HepG2 (cell line): ENCODE results near the gene B3GALT6. TPM values are rescaled to one million over a fixed set of nuclear protein-coding genes. Genes with fewer than 3 reads are reported as not detected.

ENCODE experiments used
- ARHGAP35 ChIP-seq: sonication (generic); formaldehyde crosslinking; IDR thresholded peaks from 2 replicates; pipeline ENCODE4 v1.9.0; 2022; ENCODE audit warnings: mild to moderate bottlenecking, inconsistent platforms, moderate library complexity, missing genetic modification reagents, borderline replicate concordance
- CHD2 ChIP-seq: IDR thresholded peaks from 2 replicates; pipeline ENCODE4 v1.6.1; 2011; ENCODE audit warnings: low read depth, low read length, improper control_type of control experiment
- DPF2 ChIP-seq: sonication (generic); formaldehyde crosslinking; IDR thresholded peaks from 2 replicates; pipeline ENCODE4 v1.4.0; 2020; ENCODE audit warnings: mild to moderate bottlenecking, low read depth, missing genetic modification reagents, borderline replicate concordance
- HHEX ChIP-seq: IDR thresholded peaks from 2 replicates; pipeline ENCODE4 v1.6.1; 2016; ENCODE audit warnings: control low read depth
- KLF16 ChIP-seq, 2 experiments: sonication (generic) in 1 of 2; formaldehyde crosslinking in 1 of 2; IDR thresholded peaks; 2 replicates each; pipeline versions ENCODE4 v1.6.1 to v1.8.0; 2016 to 2023; ENCODE audit warnings: missing genetic modification reagents in 2 of 2, missing compliant biosample characterization in 1 of 2
- NBN ChIP-seq: fragments of 450-650 bp; conservative IDR thresholded peaks from 2 replicates; pipeline ENCODE4 v1.6.1; 2017
- PAXIP1 ChIP-seq: sonication (generic); formaldehyde crosslinking; conservative IDR thresholded peaks from 2 replicates; pipeline ENCODE4 v1.4.0; 2020; ENCODE audit warnings: mild to moderate bottlenecking, missing genetic modification reagents, moderate library complexity
- ZBTB44 ChIP-seq: sonication (generic); formaldehyde crosslinking; IDR thresholded peaks from 2 replicates; pipeline ENCODE4 v1.4.0; 2020; ENCODE audit warnings: missing genetic modification reagents
- ZNF101 ChIP-seq: sonication (generic); formaldehyde crosslinking; IDR thresholded peaks from 2 replicates; pipeline ENCODE4 v1.4.0; 2020; ENCODE audit warnings: mild to moderate bottlenecking, low read depth, missing genetic modification reagents, borderline replicate concordance
- ZNF138 ChIP-seq: sonication (generic); formaldehyde crosslinking; IDR thresholded peaks from 2 replicates; pipeline ENCODE4 v1.5.0; 2020; ENCODE audit warnings: mild to moderate bottlenecking, low read depth, missing genetic modification reagents
- ZNF281 ChIP-seq: sonication (generic); formaldehyde crosslinking; IDR thresholded peaks from 2 replicates; pipeline ENCODE4 v1.4.0; 2020; ENCODE audit warnings: missing genetic modification reagents, borderline replicate concordance
- ZNF44 ChIP-seq: sonication (generic); formaldehyde crosslinking; IDR thresholded peaks from 2 replicates; pipeline ENCODE4 v1.5.1; 2020; ENCODE audit warnings: mild to moderate bottlenecking, missing genetic modification reagents
- ZNF567 ChIP-seq: sonication (generic); formaldehyde crosslinking; IDR thresholded peaks from 2 replicates; pipeline ENCODE4 v1.8.1; 2023; ENCODE audit warnings: mild to moderate bottlenecking, missing genetic modification reagents, borderline replicate concordance
- ZSCAN31 ChIP-seq: sonication (generic); formaldehyde crosslinking; IDR thresholded peaks from 2 replicates; pipeline ENCODE4 v1.5.0; 2020; ENCODE audit warnings: low read depth, mild to moderate bottlenecking, missing genetic modification reagents
- polyA plus RNA-seq, 8 experiments: library from polyadenylated mRNA; depleted of rRNA in 3 of 8; stranded (reverse) in 7 of 8; unstranded in 1 of 8; fragments of >200 nt; fragmentation: Illumina TruSeq in 4 of 8; extraction: Trizol in 4 of 8; gene quantifications; 2 replicates each; pipeline versions ENCODE4 v1.2.1 to v1.2.3, GENCODE V29; 2011 to 2016; ENCODE audit warnings: low read depth in 4 of 8, missing spikeins in 1 of 8, mixed read lengths in 1 of 8; ENCODE audit not compliant: insufficient read depth in 1 of 8
- total RNA-seq, 5 experiments: library from RNA; depleted of rRNA; stranded (reverse); fragments of >200 nt; fragmentation: Illumina TruSeq; extraction: Trizol; gene quantifications; 2 replicates each; pipeline ENCODE4 v1.2.3, GENCODE V29; 2016; ENCODE audit warnings: low read depth in 1 of 5
- TF ChIP-seq, protein P1 (sequence below): sonication (generic); formaldehyde crosslinking; IDR thresholded peaks from 2 replicates; pipeline ENCODE4 v1.5.0; 2020; ENCODE audit warnings: mild to moderate bottlenecking, low read depth, missing genetic modification reagents, borderline replicate concordance
- TF ChIP-seq, protein P2 (sequence below): sonication (generic); formaldehyde crosslinking; IDR thresholded peaks from 2 replicates; pipeline ENCODE4 v1.8.0; 2022; ENCODE audit warnings: mild to moderate bottlenecking, missing genetic modification reagents, borderline replicate concordance

The B3GALT6 gene
- total and polyA plus RNA-seq, 2 of the 13 experiments (the other 11 are each of a cell fraction or from before 2014, with no cell fraction given) = 3.9 to 14.2 TPM

- no peak for TF ChIP-seq ZBTB44
- TF ChIP-seq CHD2 = no peak
- TF ChIP-seq ZNF281 (CRISPR knock-in tag) = 0 out of 2 replicates have a peak, but pooled peaks have one; percentile 4
- TF ChIP-seq NBN = no peak
- peak; percentile 82; the same call in 1 of the 2 replicates for TF ChIP-seq ARHGAP35 (CRISPR knock-in tag)
- peak; percentile 38 for TF ChIP-seq PAXIP1
- TF ChIP-seq, protein P1, sequence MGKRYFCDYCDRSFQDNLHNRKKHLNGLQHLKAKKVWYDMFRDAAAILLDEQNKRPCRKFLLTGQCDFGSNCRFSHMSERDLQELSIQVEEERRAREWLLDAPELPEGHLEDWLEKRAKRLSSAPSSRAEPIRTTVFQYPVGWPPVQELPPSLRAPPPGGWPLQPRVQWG (CRISPR knock-in tag) = no peak
- TF ChIP-seq KLF16 (CRISPR knock-in tag; IDR thresholded peaks at IDR 0.05) = peak in 1 of 2 experiments; percentile 47; a peak in 1 of 4 replicates
- TF ChIP-seq ZNF44 (CRISPR knock-in tag) = no peak; the same call in 1 of the 2 replicates
- TF ChIP-seq ZNF101 = no peak
- TF ChIP-seq, protein P2, sequence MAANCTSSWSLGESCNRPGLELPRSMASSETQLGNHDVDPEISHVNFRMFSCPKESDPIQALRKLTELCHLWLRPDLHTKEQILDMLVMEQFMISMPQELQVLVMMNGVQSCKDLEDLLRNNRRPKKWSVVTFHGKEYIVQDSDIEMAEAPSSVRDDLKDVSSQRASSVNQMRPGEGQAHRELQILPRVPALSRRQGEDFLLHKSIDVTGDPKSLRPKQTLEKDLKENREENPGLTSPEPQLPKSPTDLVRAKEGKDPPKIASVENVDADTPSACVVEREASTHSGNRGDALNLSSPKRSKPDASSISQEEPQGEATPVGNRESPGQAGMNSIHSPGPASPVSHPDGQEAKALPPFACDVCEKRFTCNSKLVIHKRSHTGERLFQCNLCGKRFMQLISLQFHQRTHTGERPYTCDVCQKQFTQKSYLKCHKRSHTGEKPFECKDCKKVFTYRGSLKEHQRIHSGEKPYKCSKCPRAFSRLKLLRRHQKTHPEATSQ (CRISPR knock-in tag) = 0 out of 2 replicates have a peak, but pooled peaks have one; percentile 34
- TF ChIP-seq ZSCAN31 (CRISPR knock-in tag) = peak; percentile 18; the same call in 1 of the 2 replicates
- TF ChIP-seq ZNF138 (CRISPR knock-in tag) = 0 out of 2 replicates have a peak, but pooled peaks have one; percentile 57
- no peak for TF ChIP-seq ZNF567 (CRISPR knock-in tag)
- no peak for TF ChIP-seq HHEX (CRISPR knock-in tag)
- TF ChIP-seq DPF2 (CRISPR knock-in tag) = no peak
These were observed 433 bp upstream of the B3GALT6 start, which contains the start of gene SDF4 (continued) for GRCh38 chr1:1231400-1232207.
